ENCODE measurements around the gene C3orf20.

DNA sequence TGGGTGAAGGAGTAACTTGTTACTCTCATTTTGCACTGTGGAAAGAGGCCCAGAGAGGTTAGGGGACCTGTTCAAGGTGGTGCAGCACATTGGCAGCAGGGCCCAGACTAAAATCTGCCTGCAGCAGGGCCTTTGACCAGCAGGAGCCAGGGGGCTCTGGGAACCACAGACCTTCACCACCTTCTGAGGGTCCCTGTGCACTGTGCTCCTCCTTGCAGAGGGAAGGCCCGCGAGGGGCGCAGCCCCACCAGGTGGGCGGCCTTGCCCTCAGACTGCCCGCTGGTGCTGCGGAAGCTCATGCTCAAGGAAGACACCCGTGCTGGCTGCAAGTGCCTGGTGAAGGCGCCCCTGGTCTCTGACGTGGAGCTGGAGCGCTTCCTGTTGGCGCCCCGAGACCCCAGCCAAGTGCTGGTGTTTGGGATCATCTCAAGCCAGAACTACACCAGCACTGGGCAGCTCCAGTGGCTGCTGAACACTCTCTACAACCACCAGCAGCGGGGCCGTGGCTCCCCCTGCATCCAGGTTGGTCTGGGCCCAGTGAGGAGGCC lies 82.3 kb downstream of the C3orf20 start:
- no peak for TF ChIP-seq CTCF (IDR thresholded peaks at IDR 0.05; ENCODE audit: insufficient read depth, low read length, poor library complexity, severe bottlenecking)
- no peak for TF ChIP-seq EZH2phosphoT487 (conservative IDR thresholded peaks at IDR 0.05; ENCODE audit: low read length)

All from SU-DHL-6 (cell line).